22Rv1 (cell line): ENCODE data around the gene NBPF3.
"Not testable (repeated sequence)": the region's sequence is repeated elsewhere in the genome, so short reads cannot be mapped to it uniquely, and the experiment has no call there.

ENCODE experiments used
- CTCF ChIP-seq: fragments of 450-650 bp; IDR thresholded peaks from 2 replicates; pipeline ENCODE4 v1.5.1; 2017; ENCODE audit warnings: mild to moderate bottlenecking
- ZFX ChIP-seq: fragments of 450-650 bp; IDR thresholded peaks from 2 replicates; pipeline ENCODE4 v1.6.1; 2017; ENCODE audit warnings: antibody characterized with exemption, borderline replicate concordance

DNA sequence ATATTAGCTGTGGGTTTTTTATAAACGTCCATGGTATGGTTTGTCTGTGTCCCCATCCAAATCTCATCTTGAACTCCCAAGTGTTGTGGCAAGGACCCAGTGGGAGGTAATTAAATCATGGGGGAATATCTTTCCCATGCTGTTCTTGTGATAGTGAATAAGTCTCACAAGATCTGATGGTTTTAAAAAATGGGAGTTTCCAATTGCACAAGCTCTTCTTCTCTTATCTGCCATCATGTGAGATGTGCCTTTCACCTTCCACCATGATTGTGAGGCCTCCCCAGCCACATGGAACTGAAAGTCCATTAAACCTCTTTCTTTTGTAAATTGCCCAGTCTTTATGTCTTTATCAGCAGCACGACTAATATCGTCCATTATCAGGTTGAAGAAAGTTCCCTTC is 30.0 kb upstream of the NBPF3 start:
- not testable (repeated sequence) for TF ChIP-seq CTCF, ZFX
